H4 (cell line): ENCODE results near the gene PCK1. TPM values are rescaled to one million over a fixed set of nuclear protein-coding genes. Genes with fewer than 3 reads are reported as not detected.

Source experiments
- DNase-seq: peaks from one replicate; pipeline ENCODE4 v3.0.0-alpha.2; 2015; ENCODE audit warnings: low spot score
- total RNA-seq: library from RNA; depleted of rRNA; stranded (reverse); fragments of >200 nt; shearing (Covaris generic); gene quantifications from 2 replicates; pipeline ENCODE4 v1.2.3, GENCODE V29; 2014

Gene PCK1
- total RNA-seq, 1 experiment from 2014 or later, result 0.08 TPM

DNA sequence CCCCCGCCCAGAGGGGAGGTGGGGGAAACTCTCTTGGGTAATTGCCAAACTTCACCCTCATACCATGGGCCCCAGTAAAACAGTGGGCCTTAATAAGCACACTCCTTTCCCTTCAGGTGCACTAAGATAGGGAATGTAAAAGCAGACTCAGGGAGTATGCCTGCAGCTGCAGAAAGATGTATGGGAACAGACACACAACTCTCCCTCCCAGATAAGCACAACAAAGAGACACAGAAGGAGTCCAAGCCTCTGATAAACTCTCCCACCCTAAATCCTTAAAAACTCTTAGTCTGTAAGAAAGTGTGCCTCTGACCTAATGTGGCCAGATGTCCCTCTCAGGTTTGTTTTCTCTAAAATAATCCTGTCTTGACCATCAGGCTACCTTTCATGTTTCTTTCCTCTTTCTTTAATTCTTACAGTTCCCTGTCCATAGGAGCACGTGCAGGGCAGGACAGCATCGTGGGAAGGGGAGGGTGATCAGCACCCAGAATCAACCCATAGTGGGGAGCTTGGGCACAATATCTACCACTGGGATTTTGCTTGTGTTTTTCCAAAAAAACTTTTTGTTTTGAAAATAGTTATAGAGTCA is 24.7 kb upstream of the PCK1 start:
- no peak for DNase-seq

DNA sequence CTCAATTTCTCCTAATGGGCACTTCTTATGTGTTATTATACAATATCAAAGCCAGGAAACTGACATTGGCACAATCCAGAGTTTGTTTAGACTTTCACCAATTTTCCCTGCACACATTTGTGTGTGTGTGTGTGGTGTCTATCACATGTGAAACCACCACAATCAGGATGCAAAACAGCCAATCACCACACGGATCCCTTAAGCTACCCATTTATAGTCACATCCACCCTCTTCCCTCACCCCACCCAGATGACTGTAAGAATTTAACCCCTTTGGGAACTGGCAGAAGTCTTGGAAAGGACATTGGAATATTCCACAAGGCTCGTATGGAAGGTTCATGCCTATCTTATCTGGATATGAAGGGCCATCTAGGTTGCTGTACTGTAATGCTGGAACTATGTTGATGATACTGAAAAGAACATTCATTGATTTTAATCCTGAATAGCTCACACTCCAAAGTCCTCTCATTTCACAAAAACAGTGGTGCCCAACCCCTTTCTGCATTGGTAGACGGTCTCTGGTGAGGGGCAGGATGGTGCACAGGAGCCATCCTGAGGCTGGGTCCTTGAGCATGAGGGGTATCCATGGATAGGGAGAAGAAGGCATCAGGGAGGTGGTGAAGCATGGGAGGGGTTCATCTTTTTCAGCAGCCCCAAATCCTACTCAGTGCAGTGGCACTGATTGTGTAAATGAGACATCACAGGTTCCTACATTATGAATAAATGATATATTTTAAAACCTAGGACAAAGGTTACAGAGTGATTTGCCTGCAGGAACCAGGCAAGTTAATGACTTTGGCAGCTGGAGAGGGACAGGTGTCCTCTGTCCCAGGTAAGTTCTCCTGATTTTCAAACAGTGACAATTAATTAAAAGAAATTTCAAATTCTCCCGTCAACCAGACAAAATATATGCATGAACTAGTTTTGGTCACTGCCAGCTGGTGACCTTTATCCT is 23.9 kb upstream of the PCK1 start:
- no peak for DNase-seq

- DNase-seq, result no peak
Observed at GRCh38 chr20:57537822-57538221, 23.1 kb upstream of the PCK1 start.

GRCh38 chr20:57539889-57540288 is 21.0 kb upstream of the PCK1 start:
- DNase-seq, result no peak

- no peak for DNase-seq
Observed at GRCh38 chr20:57540890-57541580, 19.9 kb upstream of the PCK1 start.

DNA sequence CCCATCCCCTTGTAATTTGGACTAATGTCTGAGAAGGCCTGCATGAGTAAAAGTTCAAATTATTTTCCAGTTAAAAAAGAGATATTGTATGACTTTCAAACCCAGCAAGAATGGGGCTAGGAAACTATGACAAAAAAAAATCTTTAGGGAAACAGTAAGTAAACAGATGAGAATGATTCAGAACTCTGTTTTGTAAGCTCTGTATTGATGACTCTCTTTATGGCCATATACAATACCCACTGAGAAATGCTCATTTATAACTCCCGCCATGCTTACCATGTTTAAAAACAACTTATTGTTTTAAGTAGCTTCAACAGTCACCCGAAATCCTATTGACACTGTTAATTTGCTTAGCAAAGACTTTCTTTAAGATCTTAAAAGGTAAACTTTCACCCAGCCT is 17.2 kb upstream of the PCK1 start:
- DNase-seq, result no peak

GRCh38 chr20:57544838-57545564 is 15.9 kb upstream of the PCK1 start:
- no peak for DNase-seq

DNA sequence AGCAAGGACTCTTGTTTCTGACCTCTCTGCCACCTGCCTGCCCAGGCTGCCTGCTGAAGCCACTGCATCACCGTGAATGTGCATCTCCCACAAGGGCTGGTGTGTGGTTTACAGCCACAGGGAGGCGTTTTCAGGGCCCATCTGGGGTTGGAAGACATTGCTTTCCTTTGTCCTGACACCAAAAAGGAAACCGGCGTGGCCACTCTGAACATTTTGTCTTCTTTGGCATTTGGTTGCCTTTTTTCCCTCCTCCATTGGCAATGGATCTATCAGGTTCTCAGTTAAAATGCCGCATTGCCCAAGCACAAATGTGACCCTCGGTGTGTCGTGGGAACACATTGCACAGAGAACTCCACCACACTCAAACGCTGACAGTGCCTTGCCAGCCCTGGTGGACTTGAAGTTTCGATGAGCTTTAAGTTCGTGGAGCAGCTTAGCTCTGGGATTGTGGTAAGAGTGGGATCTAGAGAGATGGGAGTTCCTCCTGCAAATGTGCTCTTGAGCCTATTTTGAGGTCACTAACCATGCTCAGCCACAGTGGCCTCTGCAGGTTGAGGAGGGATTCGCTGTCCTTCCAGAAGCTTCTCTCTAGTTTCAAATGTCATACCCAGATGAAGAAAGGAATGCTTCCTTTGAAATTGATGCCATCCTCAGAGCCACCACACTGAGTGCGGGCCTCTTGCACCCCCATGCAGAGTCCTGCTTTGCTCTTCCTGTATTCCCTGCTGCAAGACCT is 14.8 kb upstream of the PCK1 start:
- no peak for DNase-seq

GRCh38 chr20:57546956-57547649 is 13.8 kb upstream of the PCK1 start:
- DNase-seq, result no peak

GRCh38 chr20:57548177-57549058 is 12.5 kb upstream of the PCK1 start:
- no peak for DNase-seq

DNA sequence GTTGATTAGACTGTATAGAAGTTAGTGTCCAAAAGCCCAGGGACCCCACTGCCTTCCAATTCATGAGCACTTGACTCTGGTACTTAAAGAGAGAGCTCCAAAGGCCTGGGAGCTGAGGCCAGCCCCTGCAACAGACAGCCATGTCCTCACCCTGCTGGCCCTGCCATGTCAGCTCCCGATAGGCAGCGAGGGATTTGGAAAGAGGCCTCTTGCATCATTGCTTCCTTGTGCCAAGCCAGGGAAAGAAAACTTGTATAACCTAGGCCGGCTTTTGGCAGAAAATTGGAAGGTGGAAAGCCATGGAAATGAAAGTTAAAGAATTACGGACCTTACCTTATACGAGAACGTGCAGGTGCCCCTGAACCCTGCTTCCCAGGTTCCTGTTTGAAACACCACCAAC is 8.4 kb upstream of the PCK1 start:
- DNase-seq, result no peak

DNA sequence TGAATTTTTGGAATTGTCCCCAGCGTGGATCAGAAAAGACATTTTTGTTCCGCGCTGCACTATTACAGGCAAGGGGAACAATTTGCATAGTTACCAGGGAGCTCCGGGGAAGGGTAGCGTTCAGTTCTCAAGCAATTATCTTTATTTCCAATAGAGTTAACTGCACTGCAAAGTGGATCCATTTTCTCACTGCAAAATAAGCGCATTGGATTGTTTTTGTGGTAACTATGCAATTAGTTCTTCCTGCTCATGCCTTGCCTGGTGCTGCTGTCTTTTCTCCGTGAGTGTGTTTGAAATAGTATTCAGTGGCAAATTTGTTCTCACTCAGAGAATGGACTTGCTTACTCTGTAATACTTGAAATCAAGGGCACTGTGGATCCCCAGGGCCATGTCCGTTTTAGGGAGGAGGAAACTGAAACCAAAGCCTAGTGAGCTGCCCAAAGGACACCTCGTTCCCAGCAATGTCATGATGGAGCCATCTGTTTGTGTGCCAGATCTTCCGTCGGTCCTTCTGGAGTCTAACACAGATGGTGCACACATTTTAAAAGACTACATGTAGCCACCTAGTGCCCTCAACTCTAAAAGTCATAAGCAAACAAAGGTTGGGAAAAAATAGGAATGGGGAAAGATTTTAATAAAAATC is 7.4 kb upstream of the PCK1 start:
- DNase-seq, result no peak

GRCh38 chr20:57555457-57556184 is 5.3 kb upstream of the PCK1 start:
- DNase-seq, result peak; percentile 65

DNA sequence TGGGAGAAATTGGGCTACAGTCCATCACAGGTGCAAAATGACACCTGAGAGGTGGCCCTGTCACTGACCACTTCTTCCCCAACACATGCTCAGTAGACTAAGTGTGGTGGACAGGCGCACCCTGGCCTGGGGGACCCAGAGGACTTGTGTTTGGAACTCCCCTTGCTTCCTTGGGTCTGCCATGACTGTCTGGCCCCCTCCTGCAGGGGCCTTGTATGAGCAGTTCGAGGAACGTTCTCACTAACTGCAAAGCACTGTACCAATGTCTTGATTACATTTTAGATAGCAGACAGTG is 4.0 kb upstream of the PCK1 start:
- no peak for DNase-seq

- DNase-seq, result no peak
Observed at GRCh38 chr20:57557926-57558613, 2.8 kb upstream of the PCK1 start.

- no peak for DNase-seq
Observed at GRCh38 chr20:57558614-57559288, 2.2 kb upstream of the PCK1 start.

DNA sequence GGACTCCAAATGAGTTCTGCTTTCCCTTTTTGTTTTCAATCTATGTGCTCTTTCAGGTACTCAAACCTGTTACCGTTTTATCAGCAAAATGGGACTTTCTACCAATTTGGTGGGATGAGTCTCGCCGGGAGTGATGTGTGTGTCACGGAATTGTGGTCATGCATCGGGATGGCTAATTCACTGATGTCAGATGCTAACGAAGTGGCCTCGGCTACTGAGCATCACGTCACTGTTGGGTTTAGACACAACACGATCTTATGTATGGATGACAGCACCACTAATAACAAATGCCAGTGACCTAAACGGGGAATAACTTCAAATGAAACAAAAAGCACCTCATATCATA is 1.6 kb upstream of the PCK1 start:
- no peak for DNase-seq
